Mucosa of stomach (tissue), 1 donor: ENCODE results near the gene ASPSCR1.

ENCODE experiments used
- H3K27me3 ChIP-seq: one replicate; pipeline ENCODE4 v1.7.0; 2013; ENCODE audit warnings: mild to moderate bottlenecking, low read length; ENCODE audit not compliant: control insufficient read depth, insufficient read depth
- H3K36me3 ChIP-seq: one replicate; pipeline ENCODE4 v1.7.0; 2013; ENCODE audit warnings: low read length; ENCODE audit not compliant: control insufficient read depth, insufficient read depth
- H3K4me1 ChIP-seq: one replicate; pipeline ENCODE4 v1.7.0; 2013; ENCODE audit warnings: mild to moderate bottlenecking, low read length; ENCODE audit not compliant: control insufficient read depth, insufficient read depth
- H3K4me3 ChIP-seq: one replicate; pipeline ENCODE4 v1.7.0; 2013; ENCODE audit warnings: low read length
- H3K9ac ChIP-seq: one replicate; pipeline ENCODE4 v1.7.0; 2013; ENCODE audit warnings: mild to moderate bottlenecking, low read length, moderate library complexity
- H3K9me3 ChIP-seq: one replicate; pipeline ENCODE4 v1.7.0; 2013; ENCODE audit warnings: mild to moderate bottlenecking, low read length, moderate library complexity; ENCODE audit not compliant: control insufficient read depth
- donor health status: Pancreatic carcinoma.

ASPSCR1 gene

GRCh38 chr17:81983639-81984373 is 6.4 kb downstream of the ASPSCR1 start:
- H3K36me3 ChIP-seq: no peaks in the 10 kb centered on the region
- peaks cover 3% of the 10 kb centered on the region for H3K4me1 ChIP-seq
- no peaks in the 10 kb centered on the region for H3K9me3 ChIP-seq
- no peak overlapping the region for H3K4me3 ChIP-seq
- no peak overlapping the region for H3K9ac ChIP-seq
- H3K27me3 ChIP-seq: no peaks in the 10 kb centered on the region

- Histone ChIP-seq H3K4me3 (no peak overlapping the region), H3K27me3 (no peaks in the 10 kb centered on the region), H3K9ac (no peak overlapping the region), H3K4me1 (no peaks in the 10 kb centered on the region), H3K9me3 (no peaks in the 10 kb centered on the region), H3K36me3 (no peaks in the 10 kb centered on the region)
Measured at GRCh38 chr17:81984773-81985410, 7.5 kb downstream of the ASPSCR1 start.

- Histone ChIP-seq H3K36me3 (no peaks in the 10 kb centered on the region), H3K27me3 (no peaks in the 10 kb centered on the region), H3K9me3 (no peaks in the 10 kb centered on the region), H3K4me3 (no peak overlapping the region), H3K4me1 (peaks cover 10% of the 10 kb centered on the region), H3K9ac (no peak overlapping the region)
Measured at GRCh38 chr17:81986606-81987005, 9.2 kb downstream of the ASPSCR1 start.

GRCh38 chr17:81987161-81987770 is 9.8 kb downstream of the ASPSCR1 start:
- H3K4me1 ChIP-seq: peaks cover 17% of the 10 kb centered on the region
- H3K9me3 ChIP-seq: no peaks in the 10 kb centered on the region
- no peak overlapping the region for H3K4me3 ChIP-seq
- no peaks in the 10 kb centered on the region for H3K27me3 ChIP-seq
- H3K36me3 ChIP-seq: no peaks in the 10 kb centered on the region
- H3K9ac ChIP-seq: no peak overlapping the region

- H3K4me1 ChIP-seq: peaks cover 40% of the 10 kb centered on the region
- no peaks in the 10 kb centered on the region for H3K27me3 ChIP-seq
- H3K36me3 ChIP-seq: no peaks in the 10 kb centered on the region
- no peak overlapping the region for H3K4me3 ChIP-seq
- peak overlapping the region; percentile 25 for H3K9ac ChIP-seq
- no peaks in the 10 kb centered on the region for H3K9me3 ChIP-seq
Measured at GRCh38 chr17:81990836-81991683, 13.6 kb downstream of the ASPSCR1 start.

- Histone ChIP-seq H3K9ac (peak overlapping the region; percentile 55), H3K4me3 (no peak overlapping the region), H3K4me1 (peaks cover 40% of the 10 kb centered on the region), H3K27me3 (no peaks in the 10 kb centered on the region), H3K9me3 (no peaks in the 10 kb centered on the region), H3K36me3 (no peaks in the 10 kb centered on the region)
Measured at GRCh38 chr17:81991684-81992305, 14.4 kb downstream of the ASPSCR1 start.

GRCh38 chr17:81992306-81993102 is 15.1 kb downstream of the ASPSCR1 start:
- no peaks in the 10 kb centered on the region for H3K9me3 ChIP-seq
- H3K4me3 ChIP-seq: no peak overlapping the region

GRCh38 chr17:81993729-81994592 is 16.5 kb downstream of the ASPSCR1 start:
- Histone ChIP-seq H3K4me1 (peaks cover 40% of the 10 kb centered on the region), H3K9ac (no peak overlapping the region), H3K36me3 (no peaks in the 10 kb centered on the region), H3K9me3 (no peaks in the 10 kb centered on the region), H3K27me3 (no peaks in the 10 kb centered on the region), H3K4me3 (no peak overlapping the region)

More at GRCh38 chr17:81992306-81993102, 15.1 kb downstream of the ASPSCR1 start:
- Histone ChIP-seq H3K4me1 (peaks cover 40% of the 10 kb centered on the region), H3K27me3 (no peaks in the 10 kb centered on the region), H3K9ac (peak overlapping the region; percentile 55), H3K36me3 (no peaks in the 10 kb centered on the region)

- Histone ChIP-seq H3K9ac (no peak overlapping the region), H3K4me1 (peaks cover 41% of the 10 kb centered on the region), H3K4me3 (no peak overlapping the region), H3K9me3 (no peaks in the 10 kb centered on the region), H3K36me3 (no peaks in the 10 kb centered on the region), H3K27me3 (no peaks in the 10 kb centered on the region)
Measured at GRCh38 chr17:81994593-81995462, 17.4 kb downstream of the ASPSCR1 start.
